AG08395 (cell line): ENCODE data around the gene FNTB.
A peak's percentile ranks its signal among the peaks of the same experiment; 100 is the strongest.

Experiments
- DNase-seq: peaks from one replicate; pipeline ENCODE4 v3.0.0; 2012; ENCODE audit warnings: mixed read lengths, low spot score

FNTB gene

DNA sequence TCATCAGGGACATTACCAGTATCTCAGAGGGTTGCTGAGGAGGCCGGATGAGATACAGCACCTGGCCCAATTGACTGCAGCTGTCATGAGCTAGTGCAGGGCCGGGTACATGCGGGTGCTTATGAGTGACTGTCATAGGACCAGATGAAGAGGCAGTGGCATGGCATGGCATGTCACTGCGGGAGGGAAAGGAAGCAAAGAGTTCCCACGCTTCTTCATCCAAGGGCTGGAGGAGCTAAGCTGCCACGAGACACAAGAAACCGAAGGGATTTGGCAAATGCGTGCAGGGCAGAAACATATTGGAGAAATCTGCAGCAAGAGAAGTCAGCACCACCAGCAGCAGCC lies 33.4 kb upstream of the FNTB start:
- DNase-seq = no peak

DNA sequence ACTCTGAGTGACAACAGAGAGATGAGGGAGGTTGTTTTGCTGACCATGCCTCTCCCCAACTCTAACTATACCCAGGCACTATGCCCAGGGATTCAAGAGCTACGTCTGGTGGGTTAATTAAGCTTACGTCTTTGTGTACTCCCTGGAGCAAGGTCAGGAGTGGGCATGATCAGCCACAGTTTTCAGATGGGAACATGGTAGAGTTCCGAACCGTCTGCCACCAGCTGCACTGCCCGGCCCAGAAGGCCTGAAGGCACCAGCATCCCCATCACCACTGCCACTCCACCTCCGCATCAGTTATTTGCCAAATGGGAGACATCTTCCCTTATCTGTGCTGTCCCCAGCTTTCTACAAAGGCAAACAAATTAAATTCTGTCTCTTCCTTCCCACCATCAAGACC lies 33.0 kb upstream of the FNTB start:
- no peak for DNase-seq

DNA sequence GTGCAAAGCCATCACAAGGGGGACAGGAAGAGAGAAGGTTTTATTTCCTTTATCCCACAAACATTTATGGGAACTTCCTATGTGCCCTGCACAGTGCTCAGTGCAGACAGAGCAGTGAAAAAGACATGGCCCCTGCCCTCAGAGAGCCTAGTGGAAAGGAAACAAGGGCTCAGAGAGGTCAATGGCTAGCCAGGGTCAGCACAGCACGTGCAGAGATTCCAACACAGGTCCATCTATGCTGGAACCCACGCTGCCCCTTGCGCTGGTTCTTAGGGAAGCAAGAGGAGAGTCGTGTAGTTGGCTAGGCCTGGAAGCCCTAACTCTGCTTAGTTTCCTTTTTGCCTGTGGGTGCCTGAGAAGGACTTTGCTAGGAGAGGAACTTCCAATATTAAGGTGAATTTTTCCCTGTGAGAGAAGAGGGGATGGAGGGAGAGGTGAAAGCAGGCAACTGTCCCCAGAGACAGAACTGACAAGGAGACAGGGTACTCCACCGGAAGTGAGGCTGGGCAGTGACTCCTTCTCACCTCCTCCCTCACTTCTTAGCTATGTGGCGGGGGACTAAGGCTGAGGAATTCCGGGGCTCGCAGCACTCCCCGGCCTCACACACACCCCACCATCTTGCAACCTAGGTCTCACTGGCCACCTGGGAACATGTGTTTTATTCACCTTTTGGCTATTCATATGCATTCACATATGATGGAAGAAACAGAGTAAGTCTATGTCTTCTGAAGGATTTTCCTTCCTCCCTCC lies 32.0 kb upstream of the FNTB start:
- DNase-seq = no peak

DNA sequence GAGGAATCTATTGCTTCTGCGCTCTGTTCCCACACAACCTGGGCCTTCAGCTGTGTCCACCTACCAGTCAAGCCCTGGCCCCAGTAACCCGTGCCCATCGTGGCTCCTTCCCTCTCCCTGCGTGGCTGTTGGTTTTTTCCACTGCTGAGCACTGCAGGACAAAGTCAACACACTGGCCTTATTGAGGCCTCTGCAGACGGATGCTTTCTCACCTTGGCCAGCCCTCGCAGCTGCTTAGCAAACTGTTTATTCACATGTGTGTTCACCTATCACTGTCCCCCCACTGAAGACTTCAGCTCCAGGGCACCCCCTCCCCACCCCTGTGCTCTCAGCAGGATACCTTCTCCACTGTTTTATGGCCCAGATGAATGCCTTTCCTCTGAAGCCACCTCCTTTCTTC lies 31.4 kb upstream of the FNTB start:
- DNase-seq = no peak

DNA sequence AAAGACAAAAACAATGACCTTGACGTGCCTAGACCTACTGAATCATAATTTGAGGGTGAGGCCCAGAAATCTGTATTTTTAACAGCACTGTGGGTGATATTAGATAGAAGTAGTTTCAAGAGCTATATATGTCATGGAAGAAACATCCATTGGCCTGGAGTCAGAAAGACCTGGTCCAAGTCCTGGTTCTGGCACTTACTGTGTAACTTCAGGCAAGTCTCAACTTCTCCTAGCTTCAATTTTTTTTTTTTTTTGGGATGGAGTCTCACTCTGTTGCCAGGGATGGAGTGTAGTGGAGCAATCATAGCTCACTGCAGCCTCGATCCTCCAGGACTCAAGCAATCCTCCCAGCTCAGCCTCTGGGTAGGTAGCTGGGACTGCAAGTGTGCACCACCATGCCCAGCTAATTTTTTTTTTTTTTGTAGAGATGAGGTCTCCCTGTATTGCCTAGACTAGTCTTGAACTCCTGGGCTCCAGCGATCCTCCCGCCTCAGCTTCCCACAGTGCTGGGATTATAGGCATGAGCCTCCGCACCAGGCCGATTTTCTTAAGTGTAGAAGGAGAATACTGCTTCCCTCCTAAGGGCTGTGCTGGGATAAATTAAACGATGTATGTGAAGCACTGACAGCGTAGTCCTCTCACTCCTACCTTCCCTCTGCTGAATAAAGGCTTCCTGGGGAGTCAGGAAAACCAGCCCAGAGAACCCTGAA lies 29.8 kb upstream of the FNTB start:
- DNase-seq = no peak

DNA sequence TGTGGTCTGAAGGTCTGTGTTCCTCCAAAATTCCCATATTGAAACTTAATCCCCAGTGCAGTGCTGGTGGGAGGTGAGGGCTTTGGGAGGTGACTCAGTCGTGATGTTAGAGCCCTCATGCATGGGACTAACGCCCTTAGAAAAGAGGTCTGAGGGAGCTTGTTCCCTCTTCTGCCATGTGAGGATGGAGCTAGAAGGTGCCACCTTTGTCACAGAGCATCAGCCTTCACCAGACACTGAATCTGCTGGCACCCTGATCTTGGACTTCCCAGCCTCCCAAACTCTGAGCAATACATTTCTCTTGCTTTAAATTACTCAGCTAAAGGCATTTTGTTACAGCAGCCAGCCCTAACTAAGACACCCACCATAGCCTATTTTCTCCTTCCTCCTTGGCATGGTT lies 28.5 kb upstream of the FNTB start:
- no peak for DNase-seq

DNA sequence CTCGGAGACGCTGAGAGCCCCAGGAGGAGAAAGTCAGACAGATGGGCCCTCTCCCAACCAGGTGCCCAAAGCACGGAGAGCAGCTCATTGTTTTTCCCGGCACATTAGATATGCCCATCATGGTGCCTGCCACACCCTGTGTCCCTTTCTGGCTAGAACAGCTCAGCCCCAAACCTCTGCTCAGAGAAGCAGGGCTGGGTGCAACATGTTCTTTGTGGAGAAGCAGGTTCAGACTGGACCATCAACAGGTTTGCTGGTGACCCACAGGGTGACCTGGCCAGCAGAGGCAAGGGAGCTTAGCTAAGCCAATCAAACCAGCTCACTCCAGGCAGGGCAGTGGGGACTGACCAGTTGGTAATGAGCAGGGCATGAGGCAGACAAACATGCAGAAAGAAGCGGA lies 28.0 kb upstream of the FNTB start:
- DNase-seq = no peak

DNA sequence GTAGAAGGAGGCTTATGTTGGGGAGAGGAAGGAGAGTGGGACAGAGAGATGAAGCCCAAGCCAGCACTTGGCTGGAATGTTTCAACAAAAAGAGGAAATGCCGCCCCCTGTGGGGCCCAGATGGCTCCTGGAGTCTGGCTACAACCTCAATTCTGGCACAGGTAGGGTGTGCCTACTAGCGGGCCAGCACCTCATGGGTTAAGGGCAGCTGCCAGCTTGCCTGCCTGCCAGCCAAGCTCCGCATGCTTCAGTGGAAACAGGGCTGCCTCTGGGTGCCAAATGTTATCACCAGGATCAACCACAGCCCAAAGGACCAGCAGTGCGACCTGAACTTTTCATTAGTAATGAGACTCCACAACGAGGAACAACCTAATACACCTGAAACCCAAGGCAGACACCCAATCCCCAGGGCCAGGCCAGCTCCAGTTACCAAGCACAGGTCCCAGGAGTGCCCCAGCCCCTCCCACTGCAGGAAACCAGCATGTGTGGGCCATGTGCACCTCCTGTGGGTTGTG lies 25.9 kb upstream of the FNTB start:
- no peak for DNase-seq

DNA sequence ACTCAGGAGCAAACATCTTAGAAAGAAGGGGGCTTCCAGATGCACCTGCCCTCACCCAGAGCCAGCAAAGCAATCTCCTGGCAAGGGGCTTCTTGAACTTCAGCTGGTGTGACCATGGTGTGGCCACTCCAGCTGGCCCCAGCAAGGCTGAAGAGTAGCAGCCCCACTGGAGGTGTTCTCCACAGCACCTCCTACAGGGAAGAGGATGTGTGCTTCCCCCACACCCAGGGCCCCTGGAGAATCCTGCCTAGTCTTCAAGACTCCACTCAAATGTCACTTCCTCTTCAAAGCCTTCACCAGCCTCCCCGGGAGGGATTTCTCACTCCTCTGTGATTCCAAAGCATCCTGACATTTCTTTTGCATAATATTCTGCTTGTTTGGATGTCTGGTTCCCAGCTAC lies 23.1 kb upstream of the FNTB start:
- DNase-seq = no peak

DNA sequence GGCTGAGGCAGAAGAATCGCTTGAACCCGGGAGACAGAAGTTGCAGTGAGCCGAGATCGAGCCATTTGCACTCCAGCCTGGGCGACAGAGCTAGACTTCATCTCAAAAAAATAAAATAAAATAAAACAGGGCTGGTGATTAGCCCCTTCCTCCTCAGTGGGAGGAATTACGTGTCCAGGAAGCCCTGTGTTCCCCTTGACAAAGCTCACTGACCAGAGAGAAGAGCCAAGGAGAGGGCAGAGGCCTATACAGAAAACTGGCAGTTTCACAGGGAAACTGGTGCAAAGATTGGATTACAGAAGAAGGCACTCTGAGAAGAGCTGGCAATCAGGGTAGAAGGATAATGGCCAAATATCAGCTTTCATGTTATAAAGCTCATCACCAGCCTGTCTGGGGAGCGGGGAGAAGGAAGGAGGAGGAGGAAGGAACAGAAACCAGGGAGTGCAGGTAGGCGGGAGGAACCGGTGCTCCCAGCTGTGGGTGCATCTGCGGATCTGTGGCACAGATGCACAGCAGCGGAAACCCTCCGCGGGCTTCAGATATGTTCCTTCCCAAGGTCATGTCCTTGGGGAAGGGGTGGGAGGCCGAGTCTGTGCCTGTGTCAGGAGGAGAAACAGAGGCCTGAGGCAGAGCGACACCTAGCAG lies 21.2 kb upstream of the FNTB start:
- no peak for DNase-seq

DNA sequence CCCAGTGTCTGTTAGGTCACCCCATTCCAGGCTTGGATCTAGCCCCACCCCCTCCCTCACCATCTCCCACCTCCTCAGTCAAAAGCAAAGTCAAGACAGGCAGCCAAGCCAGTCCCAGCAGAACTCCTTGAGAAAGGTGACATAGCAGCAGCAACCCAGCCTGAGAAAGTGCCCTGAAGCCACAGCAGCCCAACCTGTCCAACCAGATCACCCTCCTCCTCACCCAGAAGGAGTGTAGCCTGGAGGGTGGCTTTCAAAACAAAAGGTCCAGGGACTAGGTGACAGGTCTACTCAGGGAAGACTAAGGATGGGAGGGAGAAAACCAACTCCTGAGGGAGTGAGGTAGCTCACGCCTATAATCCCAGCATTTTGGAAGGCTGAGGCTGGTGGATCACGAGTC lies 19.7 kb upstream of the FNTB start:
- DNase-seq = no peak

DNA sequence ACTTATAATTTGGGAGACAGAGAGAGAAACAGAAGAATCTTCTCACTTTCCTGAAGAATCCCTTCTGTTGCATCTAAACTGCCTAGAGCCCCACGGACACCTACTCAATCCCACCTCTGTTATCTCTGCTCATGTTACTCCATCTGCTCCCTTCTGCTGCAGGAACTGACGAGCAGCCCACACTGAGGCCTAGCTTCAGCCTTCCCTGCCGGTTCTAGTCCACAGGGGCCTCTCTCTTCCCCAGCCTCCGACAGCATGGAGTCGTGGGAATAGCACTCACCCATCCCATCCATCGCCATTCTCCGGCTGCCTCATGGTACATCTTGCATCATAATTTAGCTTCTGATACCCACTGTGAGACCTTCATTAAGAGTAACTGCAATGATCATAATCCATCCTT lies 18.5 kb upstream of the FNTB start:
- no peak for DNase-seq

DNA sequence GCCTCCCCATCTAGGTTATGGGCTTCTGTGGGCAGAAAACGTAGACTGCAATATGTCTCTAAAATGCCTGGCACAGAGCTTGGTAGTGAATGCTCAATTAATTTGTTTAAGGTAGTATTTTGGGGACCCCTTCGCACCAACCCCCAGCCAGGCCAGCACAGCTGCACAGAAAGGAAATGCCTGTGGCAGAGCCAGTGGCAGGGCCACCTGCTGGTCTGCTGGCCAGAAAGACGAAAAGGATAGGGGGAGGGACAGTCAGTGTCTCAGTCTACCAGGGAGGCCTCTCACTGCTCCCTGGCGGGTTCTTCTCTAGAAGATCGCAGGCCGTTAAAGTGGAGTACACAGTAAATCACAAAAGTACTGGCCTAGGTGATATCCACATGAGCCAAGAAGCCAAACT lies 18.0 kb upstream of the FNTB start:
- no peak for DNase-seq

DNA sequence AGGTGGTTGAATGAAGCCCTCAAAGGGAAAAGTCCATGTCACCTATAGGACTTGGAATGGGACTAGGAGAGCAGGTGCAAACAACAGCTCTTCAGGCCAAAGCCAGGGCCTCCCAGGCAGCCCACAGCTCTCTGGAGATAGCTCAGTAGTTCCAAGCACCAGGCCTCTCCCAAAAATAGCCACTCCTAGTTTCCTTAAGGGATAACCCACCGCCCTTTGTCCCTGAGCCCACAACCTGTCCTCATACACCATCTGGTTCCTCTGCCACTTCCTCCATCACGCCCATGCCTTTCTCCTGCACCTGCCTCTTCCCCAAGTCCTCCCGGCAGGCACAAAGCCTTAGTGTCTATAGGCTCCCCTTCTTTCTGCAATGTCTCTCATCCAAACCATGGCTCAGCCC lies 16.7 kb upstream of the FNTB start:
- DNase-seq = no peak

DNA sequence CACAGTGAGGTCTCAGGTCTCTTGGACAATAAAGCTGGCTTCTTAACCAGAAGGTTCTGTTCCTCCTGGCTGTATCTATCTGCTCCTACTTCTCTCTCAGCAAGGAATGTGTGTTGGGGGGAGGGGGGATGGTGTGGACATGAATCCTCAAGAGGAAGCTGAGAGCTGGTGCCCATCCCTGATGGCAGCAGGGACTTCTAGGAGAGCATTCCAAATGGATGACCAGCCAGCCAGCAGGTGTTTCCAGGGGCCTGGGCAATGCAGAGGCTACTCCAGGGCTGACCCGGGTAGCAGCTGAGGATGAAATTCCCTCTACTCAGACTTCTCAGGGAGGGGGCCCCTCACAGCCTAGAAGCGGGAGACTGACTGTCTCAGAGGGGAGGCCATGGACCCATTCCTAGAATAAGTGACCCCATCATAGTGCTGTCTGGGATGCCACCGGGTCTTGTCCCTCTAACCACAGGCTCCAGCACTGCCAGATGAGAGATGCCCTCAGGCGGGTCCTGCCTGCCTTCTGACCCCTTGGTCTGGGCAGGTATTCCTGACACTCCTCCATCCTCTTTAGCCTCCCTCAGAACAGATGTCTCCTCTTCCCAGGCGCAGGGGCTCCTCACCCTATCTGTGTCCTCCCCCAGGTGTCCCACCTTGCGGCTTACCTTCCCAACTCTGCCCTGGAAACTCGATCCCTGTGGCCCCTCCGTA lies 15.8 kb upstream of the FNTB start:
- no peak for DNase-seq

DNA sequence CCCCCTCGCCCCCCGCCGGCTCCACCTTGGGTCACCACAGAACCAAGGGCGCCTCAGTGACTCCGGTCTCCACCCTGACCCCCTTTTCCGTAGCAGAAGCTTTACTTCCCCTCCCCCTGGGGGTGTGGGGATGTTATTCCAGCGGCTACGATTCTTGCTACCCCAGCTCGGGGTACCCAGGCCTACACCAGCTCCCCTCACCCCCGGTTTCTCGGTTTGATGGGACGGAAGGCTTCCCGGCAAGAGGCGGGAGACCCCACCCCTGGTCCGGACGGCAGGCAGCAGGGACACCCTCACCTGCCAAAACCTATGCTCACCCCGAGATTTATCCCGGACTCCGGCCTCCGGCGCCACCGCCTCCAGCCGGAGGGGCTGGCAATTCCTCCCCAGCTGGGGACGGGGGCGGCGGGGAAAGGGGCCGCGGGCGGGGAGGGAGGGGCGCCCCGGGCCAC lies 15.2 kb upstream of the FNTB start:
- DNase-seq = no peak

DNA sequence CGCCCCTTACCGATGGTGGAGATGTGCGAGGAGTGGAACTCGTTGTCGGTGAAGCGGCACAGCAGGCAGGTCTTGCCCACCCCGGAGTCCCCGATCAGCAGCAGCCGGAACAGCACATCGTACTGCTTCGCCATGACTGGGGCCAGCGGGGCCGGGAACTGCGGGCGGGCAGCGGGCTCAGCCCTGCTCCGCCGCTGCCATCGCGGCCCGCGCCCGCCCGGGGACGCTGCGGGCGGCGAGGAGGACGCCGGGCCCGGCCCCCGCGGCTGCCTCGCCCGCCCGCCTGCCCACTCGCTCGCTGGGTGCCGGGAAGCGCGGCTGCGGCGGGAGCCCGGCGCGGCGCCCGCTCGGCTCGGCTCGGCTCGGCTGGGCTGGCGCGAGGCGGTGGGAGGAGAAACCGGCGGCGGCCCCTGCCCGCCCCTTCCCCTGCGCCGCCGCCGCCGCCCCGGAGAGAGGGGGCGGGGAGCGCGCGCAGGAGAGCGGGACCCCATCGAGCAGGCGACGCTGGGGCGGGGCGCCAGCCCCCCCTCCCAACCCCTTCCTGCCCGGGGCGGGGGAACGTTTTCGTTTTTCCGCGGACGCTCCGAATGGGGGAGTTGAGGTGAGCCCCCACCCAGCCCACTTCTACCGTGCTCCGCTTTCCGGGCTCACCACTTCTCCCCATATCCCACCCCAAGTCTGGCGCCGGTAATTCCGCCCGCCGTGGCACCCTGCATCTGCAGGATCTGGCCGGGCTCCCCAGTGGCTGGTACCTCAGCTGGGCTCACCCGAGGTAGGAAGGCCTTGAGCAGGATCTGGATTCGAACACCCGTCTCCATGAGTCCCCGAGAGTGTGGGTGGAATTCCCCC lies 14.5 kb upstream of the FNTB start, which contains the start of gene RAB15:
Gene RAB15, minus strand, starts transcription at position 394 of the 849 bp plus-strand sequence. Its CDS starts 260 bp downstream, at position 134.
- peak; percentile 64 for DNase-seq

DNA sequence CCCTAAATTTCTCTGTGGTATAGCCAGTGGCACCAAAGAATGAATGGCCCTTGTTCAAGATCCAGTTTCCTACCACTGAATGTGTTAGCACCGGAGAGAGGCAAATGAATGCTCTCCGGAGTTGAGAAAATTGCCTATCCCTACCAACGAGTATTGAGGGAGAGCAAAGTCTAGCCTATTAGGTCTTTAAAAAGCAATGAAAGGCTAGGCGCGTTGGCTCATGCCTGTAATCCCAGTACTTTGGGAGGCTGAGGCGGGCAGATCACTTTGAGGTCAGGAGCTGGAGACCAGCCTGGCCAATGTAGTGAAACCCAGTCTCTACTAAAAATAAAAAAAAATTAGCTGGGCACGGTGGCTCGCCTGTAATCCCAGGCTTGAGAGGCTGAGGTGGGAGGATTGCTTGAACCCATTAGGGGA lies 13.7 kb upstream of the FNTB start:
- DNase-seq = no peak

DNA sequence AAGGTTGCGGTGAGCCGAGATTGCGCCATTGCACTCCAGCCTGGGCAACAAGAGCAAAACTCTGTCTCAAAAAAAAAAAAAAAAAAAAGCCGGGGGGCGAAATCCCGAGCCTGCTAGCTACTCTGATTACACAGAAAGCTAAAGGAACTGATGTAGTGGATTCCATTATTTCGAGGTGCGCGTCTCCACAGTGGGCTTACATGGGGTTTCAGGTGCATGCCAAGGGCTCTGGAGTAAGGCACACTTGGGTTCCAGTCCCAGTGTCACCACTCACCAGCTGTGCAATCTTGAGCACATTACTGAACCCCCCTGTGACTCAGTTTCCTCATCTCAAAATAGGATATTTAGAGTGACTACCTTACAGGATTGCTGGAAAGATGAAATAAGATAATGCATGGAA lies 12.9 kb upstream of the FNTB start:
- no peak for DNase-seq

DNA sequence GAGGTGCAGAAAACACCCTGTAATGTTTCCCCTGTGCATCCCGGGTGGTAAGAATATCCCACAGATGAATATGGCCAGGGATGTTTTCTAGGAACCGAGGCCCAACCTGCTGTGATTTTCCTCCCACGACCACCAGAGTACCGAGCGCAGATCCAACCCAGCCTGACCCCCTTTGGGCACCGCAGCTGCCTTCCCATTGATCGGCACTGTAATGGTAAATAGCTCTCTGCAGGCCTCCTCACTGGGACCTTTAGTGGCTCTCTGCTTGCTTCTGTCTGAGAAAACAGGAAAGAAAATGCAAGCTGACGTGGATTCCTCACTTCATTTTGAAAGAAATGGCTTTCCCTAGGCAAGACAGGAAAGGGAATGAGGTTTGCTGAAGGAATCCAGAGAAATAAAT lies 12.1 kb upstream of the FNTB start:
- DNase-seq = no peak

DNA sequence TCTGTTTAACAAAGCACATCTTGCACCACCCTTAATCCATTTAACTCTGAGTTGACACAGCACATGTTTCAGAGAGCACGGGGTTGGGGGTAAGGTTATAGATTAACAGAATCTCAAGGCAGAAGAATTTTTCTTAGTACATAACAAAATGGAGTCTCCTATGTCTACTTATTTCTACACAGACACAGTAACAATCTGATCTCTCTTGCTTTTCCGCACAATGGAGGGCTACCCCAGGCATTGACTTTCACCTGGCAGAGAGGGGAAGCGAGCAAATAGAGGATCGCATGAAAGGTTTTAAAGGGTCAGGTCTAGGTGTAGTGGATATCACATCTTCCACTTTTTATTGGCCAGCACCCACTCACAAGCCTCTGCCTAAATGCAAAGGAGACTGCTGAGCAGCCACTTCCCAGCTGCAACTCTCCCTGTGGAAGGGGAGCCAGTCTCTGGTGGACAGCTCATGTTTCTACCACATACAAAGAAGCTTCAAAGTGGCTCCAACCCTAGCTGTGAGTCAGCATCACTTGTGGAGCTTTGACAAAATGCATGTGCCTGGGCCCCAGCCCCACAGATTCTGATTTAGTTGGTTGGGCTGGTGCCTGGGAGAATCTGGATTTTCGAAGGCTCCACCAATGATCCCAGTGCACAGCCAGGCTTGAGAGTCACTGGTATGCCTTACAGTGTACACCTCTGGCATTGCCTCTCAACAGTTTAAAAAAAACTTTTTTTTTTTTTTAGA lies 7.2 kb upstream of the FNTB start:
- peak; percentile 39 for DNase-seq
